Activated CD8-positive, alpha-beta memory T cell treated with anti-CD3 and anti-CD28 coated beads, Interleukin-2, amount 50 U/mL, for 48 hours (primary cell): ENCODE results near the gene CACNG6.

Experiments
- DNase-seq: peaks from one replicate; pipeline ENCODE4 v3.0.0-alpha.2; 2020

CACNG6 gene

DNA sequence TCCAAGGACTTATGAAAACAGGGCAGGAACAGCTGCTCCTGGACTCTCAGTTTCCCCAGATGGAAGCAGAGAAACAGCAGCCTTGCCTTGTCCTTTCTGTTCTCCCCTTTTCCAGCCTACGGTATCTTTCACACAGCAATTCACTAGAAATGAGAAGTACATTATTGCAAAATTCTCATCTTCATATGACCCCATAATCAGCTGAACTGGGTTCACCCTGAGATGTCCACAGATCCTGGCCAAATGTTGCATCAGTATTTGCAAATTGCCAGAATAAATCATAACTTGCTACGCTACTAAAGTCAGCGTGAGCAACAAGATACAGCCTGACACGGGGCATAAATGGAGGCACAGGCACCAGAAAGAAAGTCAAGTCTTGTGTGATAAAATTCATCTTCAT lies 56.2 kb downstream of the CACNG6 start:
- DNase-seq, result no peak
